Ovary (tissue), 3 donors: ENCODE results near the gene IL1RAPL1.

ENCODE experiments used
- EP300 ChIP-seq: sonication (generic); formaldehyde crosslinking; IDR thresholded peaks from one replicate; pipeline ENCODE4 v1.6.1; 2017; ENCODE audit warnings: antibody characterized with exemption
- POLR2A ChIP-seq: fragments of 450-650 bp; IDR thresholded peaks from one replicate; pipeline ENCODE4 v1.6.1; 2017; ENCODE audit warnings: antibody characterized with exemption, mild to moderate bottlenecking, moderate library complexity
- TF ChIP-seq, protein P1 (sequence below), 3 donors: fragments of 450-650 bp in 2 of 3; fragments of 200-600 bp in 1 of 3; IDR thresholded peaks; one replicate each; pipeline versions ENCODE4 v1.5.1 to v1.8.0; 2016 to 2022; ENCODE audit warnings: antibody characterized with exemption in 3 of 3, mild to moderate bottlenecking in 1 of 3
- donor health status: DM: no; HTN: no; CAD: no.

DNA sequence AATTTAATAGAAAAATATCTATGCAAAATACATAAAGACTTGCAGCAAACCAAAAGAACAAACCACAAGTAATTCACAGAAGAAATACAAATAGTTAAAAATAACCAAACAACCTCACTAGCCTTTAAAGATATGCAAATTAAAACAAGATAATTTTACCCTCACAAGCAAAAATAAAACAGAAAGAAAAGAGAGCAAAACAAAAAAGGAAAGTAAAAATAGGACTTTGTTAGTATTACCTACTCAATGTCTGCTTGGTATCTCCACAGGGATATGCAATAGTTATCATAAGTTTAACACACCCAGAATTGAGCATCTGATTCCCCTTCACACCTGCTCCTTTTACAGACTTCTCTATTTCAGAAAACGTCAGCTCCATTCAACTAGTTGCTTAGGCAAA is 890.6 kb downstream of the IL1RAPL1 start:
- TF ChIP-seq, protein P1, sequence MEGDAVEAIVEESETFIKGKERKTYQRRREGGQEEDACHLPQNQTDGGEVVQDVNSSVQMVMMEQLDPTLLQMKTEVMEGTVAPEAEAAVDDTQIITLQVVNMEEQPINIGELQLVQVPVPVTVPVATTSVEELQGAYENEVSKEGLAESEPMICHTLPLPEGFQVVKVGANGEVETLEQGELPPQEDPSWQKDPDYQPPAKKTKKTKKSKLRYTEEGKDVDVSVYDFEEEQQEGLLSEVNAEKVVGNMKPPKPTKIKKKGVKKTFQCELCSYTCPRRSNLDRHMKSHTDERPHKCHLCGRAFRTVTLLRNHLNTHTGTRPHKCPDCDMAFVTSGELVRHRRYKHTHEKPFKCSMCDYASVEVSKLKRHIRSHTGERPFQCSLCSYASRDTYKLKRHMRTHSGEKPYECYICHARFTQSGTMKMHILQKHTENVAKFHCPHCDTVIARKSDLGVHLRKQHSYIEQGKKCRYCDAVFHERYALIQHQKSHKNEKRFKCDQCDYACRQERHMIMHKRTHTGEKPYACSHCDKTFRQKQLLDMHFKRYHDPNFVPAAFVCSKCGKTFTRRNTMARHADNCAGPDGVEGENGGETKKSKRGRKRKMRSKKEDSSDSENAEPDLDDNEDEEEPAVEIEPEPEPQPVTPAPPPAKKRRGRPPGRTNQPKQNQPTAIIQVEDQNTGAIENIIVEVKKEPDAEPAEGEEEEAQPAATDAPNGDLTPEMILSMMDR (IDR thresholded peaks at IDR 0.05): no peak
- TF ChIP-seq POLR2A (no peak), EP300 (no peak)
